H1 (cell line): ENCODE results near the gene KCNMB2. TPM values are rescaled to one million over a fixed set of nuclear protein-coding genes. Genes with fewer than 3 reads are reported as not detected.

Source experiments
- CTCF ChIA-PET: fragments of 300-600 bp; sonication (Branson Sonifier 250); formaldehyde crosslinking; loops from one replicate; lab custom pipeline; 2021; ENCODE audit not compliant: partially characterized antibody; lab: Charles Lee
- POLR2A ChIA-PET: fragments of 300-600 bp; sonication (Branson Sonifier 250); formaldehyde crosslinking; loops from one replicate; lab custom pipeline; 2021; ENCODE audit warnings: inconsistent platforms; ENCODE audit not compliant: partially characterized antibody; lab: Charles Lee
- DNase-seq, 2 experiments: peaks; one replicate each; pipeline versions ENCODE4 v3.0.0 to v3.0.0-alpha.2; 2010 to 2022; ENCODE audit warnings: low spot score in 2 of 2, low read depth in 1 of 2, mixed read lengths in 1 of 2
- FAIRE-seq: peaks from 2 replicates; lab custom pipeline; 2011; peaks lifted over from hg19 to GRCh38; lab: Jason Lieb, UNC
- H2AFZ ChIP-seq: 2 replicates; pipeline ENCODE4 v1.8.1; 2012; ENCODE audit warnings: low read length, inconsistent platforms
- H2AK5ac ChIP-seq: 2 replicates; pipeline ENCODE4 v1.6.1; 2013; ENCODE audit warnings: low read depth, low read length
- H2BK120ac ChIP-seq: replicated peaks from 2 replicates; pipeline ENCODE3; 2013; ENCODE audit warnings: low read depth, low read length, inconsistent platforms
- H2BK12ac ChIP-seq: 2 replicates; pipeline ENCODE4 v1.6.1; 2013; ENCODE audit warnings: low read depth, low read length
- H2BK15ac ChIP-seq: 2 replicates; pipeline ENCODE4 v1.6.1; 2013; ENCODE audit warnings: low read length
- H2BK20ac ChIP-seq: 2 replicates; pipeline ENCODE4 v1.6.1; 2013; ENCODE audit warnings: low read length
- H2BK5ac ChIP-seq: 2 replicates; pipeline ENCODE4 v1.6.1; 2013; ENCODE audit warnings: low read depth, low read length
- H3K14ac ChIP-seq: 2 replicates; pipeline ENCODE4 v1.6.1; 2013; ENCODE audit warnings: inconsistent platforms; ENCODE audit not compliant: insufficient read length
- H3K18ac ChIP-seq: 2 replicates; pipeline ENCODE4 v1.6.1; 2013; ENCODE audit warnings: low read length; ENCODE audit errors: extremely low read depth
- H3K23ac ChIP-seq: 2 replicates; pipeline ENCODE4 v1.6.1; 2013; ENCODE audit warnings: inconsistent platforms; ENCODE audit not compliant: insufficient read length
- H3K23me2 ChIP-seq: 2 replicates; pipeline ENCODE4 v1.6.1; 2013; ENCODE audit warnings: low read depth, low read length
- H3K27ac ChIP-seq: 2 replicates; pipeline ENCODE4 v1.6.1; 2011; ENCODE audit warnings: low read depth, low read length, inconsistent platforms
- H3K27me3 ChIP-seq, 4 experiments: replicated peaks in 1 of 4; 1 replicate in 1 of 4; 2 replicates in 3 of 4; pipeline versions ENCODE4 v1.6.1 to v1.8.1; 2011 to 2013; ENCODE audit warnings: low read length in 3 of 4, mild to moderate bottlenecking in 3 of 4, inconsistent platforms in 2 of 4, mixed read lengths in 2 of 4, moderate library complexity in 1 of 4; ENCODE audit not compliant: control insufficient read depth in 3 of 4, insufficient read depth in 3 of 4; ENCODE audit errors: extremely low read depth in 1 of 4
- H3K36me3 ChIP-seq, 4 experiments: 2 replicates each; pipeline versions ENCODE4 v1.6.1 to v1.8.1; 2011 to 2013; ENCODE audit warnings: mild to moderate bottlenecking in 4 of 4, low read length in 3 of 4, moderate library complexity in 2 of 4, control low read depth in 1 of 4, inconsistent platforms in 1 of 4; ENCODE audit not compliant: insufficient read depth in 4 of 4, control insufficient read depth in 2 of 4
- H3K4ac ChIP-seq: replicated peaks from 2 replicates; pipeline ENCODE3; 2013; ENCODE audit warnings: low read length, low read depth, mixed read lengths, inconsistent platforms; ENCODE audit not compliant: insufficient read length
- H3K4me1 ChIP-seq, 4 experiments: replicated peaks in 1 of 4; 1 replicate in 1 of 4; 2 replicates in 3 of 4; pipeline versions ENCODE4 v1.6.1 to v1.8.1; 2011 to 2013; ENCODE audit warnings: low read length in 3 of 4, inconsistent platforms in 2 of 4, mixed read lengths in 1 of 4; ENCODE audit not compliant: insufficient read depth in 4 of 4, control insufficient read depth in 3 of 4
- H3K4me2 ChIP-seq, 2 experiments: 2 replicates each; pipeline versions ENCODE4 v1.6.1 to v1.8.1; 2011 to 2013; ENCODE audit warnings: low read depth in 2 of 2, low read length in 2 of 2, control low read depth in 1 of 2, inconsistent platforms in 1 of 2, mild to moderate bottlenecking in 1 of 2; ENCODE audit not compliant: insufficient read depth in 1 of 2
- H3K4me3 ChIP-seq, 4 experiments: fragments of 200-600, 300-600 bp in 1 of 4; sonication (generic), shearing (Covaris generic), sonication (Bioruptor Twin) in 1 of 4; 2 replicates each; pipeline versions ENCODE4 v1.5.1 to v1.8.1; 2011 to 2016; ENCODE audit warnings: low read length in 4 of 4, low read depth in 3 of 4, control low read depth in 2 of 4, inconsistent platforms in 2 of 4, mild to moderate bottlenecking in 2 of 4, mixed read lengths in 1 of 4, moderate library complexity in 1 of 4; ENCODE audit not compliant: insufficient read depth in 2 of 4; ENCODE audit errors: extremely low read depth in 1 of 4
- H3K56ac ChIP-seq: replicated peaks from 2 replicates; pipeline ENCODE3; 2013; ENCODE audit warnings: low read depth, mild to moderate bottlenecking, mixed read lengths, low read length, inconsistent platforms; ENCODE audit not compliant: insufficient read length
- H3K79me1 ChIP-seq: 2 replicates; pipeline ENCODE4 v1.6.1; 2013; ENCODE audit warnings: low read depth, low read length, control low read depth
- H3K79me2 ChIP-seq, 2 experiments: 2 replicates each; pipeline versions ENCODE4 v1.6.1 to v1.8.1; 2012 to 2013; ENCODE audit warnings: low read length in 2 of 2, mild to moderate bottlenecking in 2 of 2, inconsistent platforms in 1 of 2; ENCODE audit not compliant: insufficient read depth in 2 of 2, control insufficient read depth in 1 of 2
- H3K9ac ChIP-seq, 4 experiments: replicated peaks in 1 of 4; 1 replicate in 1 of 4; 2 replicates in 3 of 4; pipeline versions ENCODE4 v1.6.1 to v1.8.1; 2011 to 2013; ENCODE audit warnings: low read depth in 3 of 4, low read length in 3 of 4, control low read depth in 2 of 4, mild to moderate bottlenecking in 2 of 4, moderate library complexity in 2 of 4, inconsistent platforms in 1 of 4; ENCODE audit errors: extremely low read depth in 1 of 4
- H3K9me3 ChIP-seq, 2 experiments: 2 replicates each; pipeline versions ENCODE4 v1.6.1 to v1.8.1; 2012 to 2013; ENCODE audit warnings: mild to moderate bottlenecking in 2 of 2, moderate library complexity in 2 of 2, control low read depth in 1 of 2, inconsistent platforms in 1 of 2, low read depth in 1 of 2, low read length in 1 of 2, mixed read lengths in 1 of 2; ENCODE audit not compliant: insufficient read depth in 2 of 2
- H4K20me1 ChIP-seq, 2 experiments: replicated peaks in 1 of 2; 2 replicates each; pipeline versions ENCODE3 to v1.8.1; 2011 to 2013; ENCODE audit warnings: inconsistent platforms in 2 of 2, low read length in 2 of 2, mild to moderate bottlenecking in 1 of 2; ENCODE audit not compliant: insufficient read depth in 2 of 2, control insufficient read depth in 1 of 2
- H4K5ac ChIP-seq: 2 replicates; pipeline ENCODE4 v1.6.1; 2013; ENCODE audit warnings: low read length, low read depth, mixed read lengths, inconsistent platforms; ENCODE audit not compliant: insufficient read length
- H4K8ac ChIP-seq: 2 replicates; pipeline ENCODE4 v1.8.0; 2013; ENCODE audit warnings: mild to moderate bottlenecking, moderate library complexity, low read length, inconsistent platforms; ENCODE audit not compliant: insufficient read depth; ENCODE audit errors: extremely low read depth
- H4K91ac ChIP-seq: replicated peaks from 2 replicates; pipeline ENCODE3; 2013; ENCODE audit warnings: low read length, mixed read lengths, inconsistent platforms; ENCODE audit not compliant: insufficient read length
- BCL11A ChIP-seq, 2 experiments: IDR thresholded peaks; one replicate each; pipeline ENCODE4 v1.6.1; 2011; ENCODE audit warnings: low read depth in 2 of 2, low read length in 2 of 2, mild to moderate bottlenecking in 2 of 2
- FOSL1 ChIP-seq: IDR thresholded peaks from 2 replicates; pipeline ENCODE4 v1.6.1; 2011; ENCODE audit warnings: mild to moderate bottlenecking, low read depth, low read length, moderate library complexity; ENCODE audit not compliant: insufficient read depth
- GTF2F1 ChIP-seq: IDR thresholded peaks from 2 replicates; pipeline ENCODE4 v1.6.1; 2012; ENCODE audit warnings: low read depth, low read length, improper control_type of control experiment, borderline replicate concordance
- HDAC2 ChIP-seq, 2 experiments: fragments of 300-600 bp in 1 of 2; sonication (generic) in 1 of 2; IDR thresholded peaks; 2 replicates each; pipeline ENCODE4 v1.6.1; 2011 to 2012; ENCODE audit warnings: low read depth in 2 of 2, low read length in 2 of 2, mild to moderate bottlenecking in 2 of 2, moderate library complexity in 2 of 2, borderline replicate concordance in 1 of 2, inconsistent platforms in 1 of 2
- POU5F1 ChIP-seq: IDR thresholded peaks from 2 replicates; pipeline ENCODE4 v1.6.1; 2011; ENCODE audit warnings: low read depth, mild to moderate bottlenecking, low read length, moderate library complexity
- RBBP5 ChIP-seq: IDR thresholded peaks from 2 replicates; pipeline ENCODE4 v1.7.1; 2012; ENCODE audit warnings: low read depth, mild to moderate bottlenecking, inconsistent platforms, low read length, moderate library complexity, borderline replicate concordance
- SIN3A ChIP-seq, 2 experiments: IDR thresholded peaks in 1 of 2; conservative IDR thresholded peaks in 1 of 2; 2 replicates each; pipeline ENCODE4 v1.6.1; 2011 to 2012; ENCODE audit warnings: low read length in 2 of 2, improper control_type of control experiment in 1 of 2, low read depth in 1 of 2, mild to moderate bottlenecking in 1 of 2
- SUZ12 ChIP-seq: fragments of 200-600 bp; sonication (generic); IDR thresholded peaks from 2 replicates; pipeline ENCODE4 v1.6.1; 2012; ENCODE audit warnings: mild to moderate bottlenecking, inconsistent platforms, low read length, moderate library complexity, mixed read lengths
- TCF12 ChIP-seq: IDR thresholded peaks from 2 replicates; pipeline ENCODE4 v1.6.1; 2011; ENCODE audit warnings: low read depth, mild to moderate bottlenecking, low read length
- TEAD4 ChIP-seq: IDR thresholded peaks from 2 replicates; pipeline ENCODE4 v1.6.1; 2012; ENCODE audit warnings: low read depth, low read length, inconsistent platforms, mixed read lengths
- polyA plus RNA-seq, 7 experiments: library from polyadenylated mRNA; depleted of rRNA in 3 of 7; stranded (reverse) in 5 of 7; unstranded in 2 of 7; fragments of >200 nt in 5 of 7; fragments of 200-250 nt in 2 of 7; gene quantifications; 1 replicate in 5 of 7; 2 replicates in 1 of 7; 4 replicates in 1 of 7; pipeline versions ENCODE4 v1.2.1 to v1.2.3, GENCODE V29; 2011 to 2013; ENCODE audit warnings: missing spikeins in 2 of 7, mixed read lengths in 2 of 7
- total RNA-seq: library from RNA; stranded (reverse); fragmentation: NEBNext Ultra II Directional; extraction: Animal tissue kit (Norgen Biotek cat#: 25700); gene quantifications from 2 replicates; pipeline ENCODE4 v1.2.1, GENCODE V29; 2021
- TF ChIP-seq, protein P1 (sequence below): IDR thresholded peaks from 2 replicates; pipeline ENCODE4 v1.6.1; 2012; ENCODE audit warnings: low read length, inconsistent platforms
- TF ChIP-seq, protein P2 (sequence below): IDR thresholded peaks from 2 replicates; pipeline ENCODE4 v1.6.1; 2011; ENCODE audit warnings: low read length, improper control_type of control experiment

Gene KCNMB2
- total and polyA plus RNA-seq, 2 of the 8 experiments (the other 6 are each of a cell fraction or from before 2014, with no cell fraction given) = not detected

DNA sequence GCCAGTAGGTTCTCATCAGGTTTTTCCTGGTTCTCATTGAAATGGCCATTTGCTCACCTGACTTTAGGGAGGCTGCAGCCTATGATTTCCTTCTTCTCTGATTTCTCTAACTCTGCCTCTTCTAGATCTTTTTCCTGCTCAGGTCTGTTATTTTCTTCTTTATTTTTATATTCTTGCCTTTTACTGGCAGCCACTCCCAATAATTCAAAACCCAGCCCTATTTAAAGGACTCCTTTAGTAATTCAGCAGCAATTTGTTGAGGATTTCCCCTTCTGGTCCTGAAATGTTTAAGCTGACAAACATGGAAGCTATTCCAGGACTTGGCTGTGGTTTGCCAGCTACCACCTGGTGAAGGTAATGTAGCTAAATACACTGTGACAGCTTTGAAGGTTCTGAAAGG lies 333.8 kb downstream of the KCNMB2 start:
- no peak overlapping the region for H2BK20ac ChIP-seq
- no peaks in the 10 kb centered on the region for H3K79me2 ChIP-seq
- no peaks in the 10 kb centered on the region for H3K23me2 ChIP-seq
- H2AK5ac ChIP-seq = no peak overlapping the region
- ChIA-PET POLR2A (interaction anchor here (1.5 kb wide), 1 partner anchor 11 kb away, joined by 4 read pairs; no protein-coding TSS in a partner anchor), CTCF (interaction anchor here (0.7 kb wide), 2 partner anchors 239 to 1912 kb away, joined by 3 to 4 read pairs; no protein-coding TSS in a partner anchor)
- no peak overlapping the region for H3K27ac ChIP-seq
- no peak overlapping the region for H2BK5ac ChIP-seq
- no peak overlapping the region for H2BK15ac ChIP-seq
- no peaks in the 10 kb centered on the region for H3K27me3 ChIP-seq
- H4K5ac ChIP-seq = no peak overlapping the region
- H3K4me1 ChIP-seq = no peaks in the 10 kb centered on the region
- H3K4ac ChIP-seq = peak overlapping the region; percentile 81
- no peaks in the 10 kb centered on the region for H3K79me1 ChIP-seq
- no peaks in the 10 kb centered on the region for H4K20me1 ChIP-seq
- no peak overlapping the region for H2BK120ac ChIP-seq
- no peaks in the 10 kb centered on the region for H3K36me3 ChIP-seq
- FAIRE-seq = no peak
- H3K4me3 ChIP-seq = no peak overlapping the region
- no peak overlapping the region for H2BK12ac ChIP-seq
- no peak overlapping the region for H3K23ac ChIP-seq
- no peaks in the 10 kb centered on the region for H3K9me3 ChIP-seq
- no peak overlapping the region for H3K4me2 ChIP-seq
- no peak for DNase-seq
- no peak overlapping the region for H2AFZ ChIP-seq
- no peak overlapping the region for H3K56ac ChIP-seq
- H4K91ac ChIP-seq = no peak overlapping the region
- H3K14ac ChIP-seq = no peak overlapping the region
- H4K8ac ChIP-seq = no peak overlapping the region
- no peak overlapping the region for H3K9ac ChIP-seq
- no peak overlapping the region for H3K18ac ChIP-seq
- TF ChIP-seq RBBP5 = no peak
- TF ChIP-seq POU5F1 = no peak
- no peak for TF ChIP-seq BCL11A (IDR thresholded peaks at IDR 0.05; ENCODE audit: low read depth in 2 of 2, low read length in 2 of 2)
- no peak for TF ChIP-seq FOSL1
- TF ChIP-seq SIN3A (conservative IDR thresholded peaks at IDR 0.05 in 1 of 2, IDR thresholded peaks at IDR 0.05 in 1 of 2; ENCODE audit: low read depth in 1 of 2, low read length in 2 of 2) = no peak
- no peak for TF ChIP-seq GTF2F1
- TF ChIP-seq TCF12 = no peak
- TF ChIP-seq, protein P1, sequence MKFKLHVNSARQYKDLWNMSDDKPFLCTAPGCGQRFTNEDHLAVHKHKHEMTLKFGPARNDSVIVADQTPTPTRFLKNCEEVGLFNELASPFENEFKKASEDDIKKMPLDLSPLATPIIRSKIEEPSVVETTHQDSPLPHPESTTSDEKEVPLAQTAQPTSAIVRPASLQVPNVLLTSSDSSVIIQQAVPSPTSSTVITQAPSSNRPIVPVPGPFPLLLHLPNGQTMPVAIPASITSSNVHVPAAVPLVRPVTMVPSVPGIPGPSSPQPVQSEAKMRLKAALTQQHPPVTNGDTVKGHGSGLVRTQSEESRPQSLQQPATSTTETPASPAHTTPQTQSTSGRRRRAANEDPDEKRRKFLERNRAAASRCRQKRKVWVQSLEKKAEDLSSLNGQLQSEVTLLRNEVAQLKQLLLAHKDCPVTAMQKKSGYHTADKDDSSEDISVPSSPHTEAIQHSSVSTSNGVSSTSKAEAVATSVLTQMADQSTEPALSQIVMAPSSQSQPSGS = no peak
- TF ChIP-seq TEAD4 = no peak
- TF ChIP-seq, protein P2, sequence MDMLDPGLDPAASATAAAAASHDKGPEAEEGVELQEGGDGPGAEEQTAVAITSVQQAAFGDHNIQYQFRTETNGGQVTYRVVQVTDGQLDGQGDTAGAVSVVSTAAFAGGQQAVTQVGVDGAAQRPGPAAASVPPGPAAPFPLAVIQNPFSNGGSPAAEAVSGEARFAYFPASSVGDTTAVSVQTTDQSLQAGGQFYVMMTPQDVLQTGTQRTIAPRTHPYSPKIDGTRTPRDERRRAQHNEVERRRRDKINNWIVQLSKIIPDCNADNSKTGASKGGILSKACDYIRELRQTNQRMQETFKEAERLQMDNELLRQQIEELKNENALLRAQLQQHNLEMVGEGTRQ = no peak
- TF ChIP-seq SUZ12 = no peak
- TF ChIP-seq HDAC2 (IDR thresholded peaks at IDR 0.05; ENCODE audit: borderline replicate concordance in 1 of 2, low read depth in 2 of 2, low read length in 2 of 2) = no peak
